Kasumi-1 (cell line): ENCODE data around the gene KPNA6.
"Not testable (repeated sequence)": the region's sequence is repeated elsewhere in the genome, so short reads cannot be mapped to it uniquely, and the experiment has no call there.

ENCODE experiments used
- DNase-seq, 2 experiments: peaks; one replicate each; lab custom pipeline; 2025; lab: John Stamatoyannopoulos, UW

The KPNA6 gene

DNA sequence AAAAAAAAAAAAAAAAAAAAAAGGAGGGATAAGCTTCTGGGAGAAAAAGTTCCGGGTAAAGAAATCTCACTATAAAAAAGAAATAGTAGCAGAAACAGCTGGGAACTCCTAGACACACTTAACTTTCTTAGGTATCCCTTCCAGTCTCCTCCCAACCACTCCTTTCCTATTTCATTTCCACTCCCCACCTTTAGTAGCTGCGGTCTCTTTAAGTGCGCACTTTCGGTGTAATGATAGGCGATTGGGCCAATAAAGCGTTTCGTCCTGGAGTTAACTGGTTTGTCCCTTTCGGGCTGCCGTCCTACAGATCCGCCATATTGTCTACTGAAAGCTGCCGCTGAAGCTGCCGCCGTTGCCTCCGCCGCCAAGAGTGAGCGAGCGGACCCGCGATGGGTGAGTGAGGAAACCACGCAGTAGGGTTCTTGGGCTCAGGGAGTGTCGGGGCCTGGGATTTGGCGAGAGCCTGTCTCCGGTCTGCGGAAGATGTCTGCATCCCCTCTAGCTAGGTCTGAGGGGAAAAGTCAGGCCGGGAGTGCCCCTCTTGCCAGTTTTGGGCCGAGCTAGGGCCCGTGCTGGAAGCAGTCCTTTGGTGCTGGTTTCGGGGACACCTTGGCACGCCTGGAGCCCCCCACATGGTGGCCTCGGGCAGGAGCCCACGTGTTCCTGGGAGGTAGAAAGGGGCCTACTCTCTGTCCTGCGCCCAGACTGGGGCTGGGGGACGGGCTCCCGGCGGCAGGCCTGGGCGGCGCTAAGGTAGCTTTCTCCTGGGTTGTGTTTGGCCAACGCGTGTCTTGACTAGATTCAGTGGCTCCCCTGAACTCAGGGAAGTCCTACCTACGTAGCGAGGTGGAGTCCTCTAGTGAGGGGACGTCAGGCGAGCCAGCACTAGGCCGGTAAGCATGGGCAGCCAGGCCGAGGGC is at the start of gene KPNA6:
KPNA6 (plus strand) TSS at position 315 of the 920 bp plus-strand sequence; CDS start at position 390, 75 bp downstream.
- DNase-seq = peak; percentile 96 to 97

DNA sequence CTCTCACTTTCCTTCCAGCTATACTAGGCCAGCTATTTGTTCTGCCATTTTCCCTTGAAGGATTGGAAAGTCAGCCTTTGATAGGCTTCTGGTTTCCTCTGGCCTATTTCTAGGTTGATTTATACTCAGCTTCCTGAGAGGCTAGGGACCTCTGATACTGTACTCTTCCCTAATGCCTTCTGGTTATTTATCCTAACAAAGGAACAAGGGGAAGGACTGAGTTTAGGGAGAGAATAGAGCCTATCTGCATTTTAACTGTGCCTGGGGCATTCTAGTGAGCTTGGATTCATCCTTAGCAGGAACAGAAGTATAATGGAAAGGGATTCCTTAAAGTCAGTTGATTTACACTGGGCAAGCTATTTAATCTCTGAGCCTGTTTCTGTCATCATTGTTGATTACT is 46.9 kb upstream of the KPNA6 start:
- DNase-seq = no peak

DNA sequence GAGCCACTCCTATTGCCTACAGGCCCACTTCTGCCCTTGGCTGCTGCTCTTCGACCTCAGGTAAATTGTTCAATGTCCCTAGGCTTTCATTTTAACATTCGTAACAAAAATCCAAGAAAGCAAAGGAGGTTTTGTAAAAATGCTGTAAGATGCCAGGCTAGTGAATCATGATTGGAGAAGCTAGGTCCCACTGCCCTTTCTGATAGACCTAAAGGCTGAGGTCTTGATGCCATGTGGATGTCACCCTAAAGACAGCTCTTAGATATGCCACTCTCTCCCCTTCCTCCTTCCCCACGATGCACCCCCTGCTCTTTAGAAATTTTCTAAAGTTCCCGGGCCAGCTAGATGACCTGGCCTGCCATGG is 45.0 kb upstream of the KPNA6 start:
- DNase-seq = no peak

DNA sequence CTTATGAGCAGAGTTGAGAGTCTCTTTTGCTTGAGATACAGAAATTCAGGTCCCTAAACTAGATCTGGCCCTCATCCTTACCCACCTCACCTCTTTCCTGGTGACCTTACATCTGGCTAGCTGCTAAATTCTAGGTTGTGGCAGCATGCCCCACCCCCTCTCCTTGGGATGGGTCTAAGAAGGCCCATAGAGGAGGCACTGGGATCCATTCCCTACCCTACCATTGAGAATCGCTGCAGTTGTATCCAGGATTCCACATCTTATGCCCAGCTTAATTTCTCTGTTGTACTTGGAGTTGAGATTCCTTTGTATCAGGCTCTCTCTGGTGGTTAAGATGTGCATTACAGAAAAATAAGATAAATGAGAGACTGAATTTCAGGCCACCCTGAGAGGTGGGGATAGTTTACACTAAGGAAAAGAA is 44.6 kb upstream of the KPNA6 start:
- peak; percentile 64 to 87 for DNase-seq

DNA sequence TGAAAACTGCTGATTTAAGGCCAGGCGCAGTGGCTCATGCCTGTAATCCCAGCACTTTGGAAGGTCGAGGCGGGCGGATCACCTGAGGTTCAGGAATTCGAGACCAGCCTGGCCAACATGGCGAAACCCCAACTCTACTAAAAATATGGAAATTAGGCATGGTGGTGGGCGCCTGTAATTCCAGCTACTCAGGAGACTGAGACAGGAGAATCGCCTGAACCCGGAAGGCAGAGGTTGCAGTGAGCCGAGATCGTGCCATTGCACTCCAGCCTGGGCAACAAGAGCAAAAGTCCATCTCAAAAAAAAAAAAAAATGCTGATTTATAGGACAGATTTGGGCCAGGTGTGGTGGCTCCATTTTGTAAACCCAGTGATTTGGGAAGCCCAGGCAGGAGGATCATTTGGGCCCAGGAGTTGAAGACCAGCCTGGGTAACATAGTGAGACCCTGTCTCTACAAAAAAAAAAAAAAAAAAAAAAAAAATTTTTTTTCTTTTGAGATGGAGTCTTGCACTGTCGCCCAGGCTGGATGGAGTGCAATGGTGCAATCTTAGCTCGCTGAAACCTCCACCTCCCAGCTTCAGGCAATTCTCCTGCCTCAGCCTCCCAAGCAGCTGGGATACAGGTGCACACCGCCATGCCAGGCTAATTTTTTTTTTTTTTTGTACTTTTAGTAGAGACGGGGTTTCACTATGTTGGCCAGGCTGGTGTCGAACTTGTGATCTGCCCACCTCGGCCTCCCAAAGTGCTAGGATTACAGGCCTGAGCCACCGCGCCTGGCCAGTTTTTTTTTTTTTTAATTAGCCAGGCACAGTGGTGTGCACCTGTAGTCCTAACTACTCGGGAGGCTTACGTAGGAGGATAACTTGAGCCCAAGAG is 42.0 kb upstream of the KPNA6 start:
- not testable (repeated sequence) for DNase-seq

DNA sequence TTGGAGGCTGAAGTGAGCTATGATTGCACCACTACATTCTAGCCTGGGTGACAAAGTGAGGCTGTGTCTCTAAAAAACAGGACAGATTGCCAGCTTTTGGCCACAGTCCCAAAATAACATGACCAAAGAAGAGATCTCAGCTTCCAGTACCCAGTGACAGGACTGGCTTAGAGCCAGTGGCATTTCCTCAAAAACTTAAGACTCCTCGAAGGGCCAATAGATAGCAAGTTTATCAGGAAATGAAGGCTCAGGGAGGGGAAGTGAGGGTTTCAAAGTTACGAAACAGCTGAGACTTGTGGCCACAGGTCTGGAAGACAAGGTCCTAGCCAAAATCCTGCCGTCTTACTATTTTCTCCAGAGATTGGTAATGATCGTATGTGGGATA is 41.4 kb upstream of the KPNA6 start:
- DNase-seq = peak; percentile 99

DNA sequence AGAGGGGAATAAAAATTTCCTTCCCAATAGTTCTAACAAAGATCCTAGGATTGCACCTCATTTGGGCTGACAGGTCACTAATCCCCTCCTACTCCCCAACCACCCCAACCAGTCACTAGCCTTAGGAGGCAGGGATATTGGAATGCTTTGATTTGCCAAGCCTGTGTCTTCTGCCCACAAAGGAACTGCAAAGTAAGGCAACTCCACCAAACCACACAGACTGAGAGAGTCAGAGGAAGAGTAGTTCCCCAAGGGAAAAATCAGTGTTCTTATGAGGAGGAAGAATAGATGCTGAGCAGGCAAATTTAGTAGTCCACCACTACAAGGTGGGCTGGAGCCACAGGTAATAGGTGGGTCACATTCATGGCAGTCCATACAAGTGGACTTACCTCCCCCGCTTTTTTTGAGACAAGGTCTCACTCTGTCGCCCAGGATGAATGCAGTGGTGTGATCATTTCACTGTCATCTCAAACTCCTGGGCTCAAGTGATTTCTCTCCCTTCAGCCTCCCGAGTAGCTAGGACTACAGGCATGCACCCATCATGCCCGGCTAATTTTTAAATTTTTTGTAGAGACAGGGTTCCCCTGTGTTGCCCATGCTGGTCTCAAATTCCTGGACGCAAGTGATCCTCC is 38.8 kb upstream of the KPNA6 start:
- DNase-seq = peak in 1 of 2 experiments; percentile 9

DNA sequence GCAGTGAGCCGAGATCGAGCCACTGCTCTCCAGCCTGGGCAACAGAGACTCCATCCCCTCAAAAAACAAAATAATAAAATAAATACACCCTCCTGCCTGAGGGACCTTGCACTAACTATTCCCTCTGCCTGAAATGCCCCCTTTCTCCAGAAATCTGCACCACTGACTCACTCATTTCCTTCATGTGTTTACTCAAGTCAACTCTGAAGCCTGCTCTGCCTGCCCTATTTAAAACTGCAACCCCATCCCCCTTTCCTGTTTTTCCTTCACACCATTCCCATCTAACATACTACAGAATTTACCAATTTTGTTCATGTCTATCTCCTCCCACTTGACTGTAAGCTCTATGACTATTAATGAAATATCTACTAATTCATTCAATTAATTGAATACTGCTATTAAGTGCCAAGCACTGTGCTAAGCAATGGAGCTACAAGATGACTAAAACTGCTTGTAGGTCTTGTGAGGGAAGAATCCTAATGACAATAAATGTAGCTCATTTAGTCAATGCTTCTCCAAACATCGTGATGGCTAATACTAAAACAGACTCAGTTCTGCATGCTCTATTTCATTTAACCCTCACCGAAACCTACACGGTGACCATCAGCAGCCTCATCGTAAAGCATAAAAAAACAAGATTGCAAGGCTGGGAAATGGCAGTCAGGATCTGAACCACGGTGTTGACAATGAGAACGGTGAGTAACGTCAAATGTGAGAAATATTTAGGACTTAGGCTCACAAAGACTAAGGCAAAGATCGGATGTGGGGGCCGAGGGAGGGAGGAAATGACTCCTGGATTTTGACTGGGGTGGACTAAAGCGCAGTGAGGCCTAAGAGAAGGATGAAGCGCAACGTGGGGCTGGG is 35.9 kb upstream of the KPNA6 start:
- DNase-seq = peak in 1 of 2 experiments; percentile 51

DNA sequence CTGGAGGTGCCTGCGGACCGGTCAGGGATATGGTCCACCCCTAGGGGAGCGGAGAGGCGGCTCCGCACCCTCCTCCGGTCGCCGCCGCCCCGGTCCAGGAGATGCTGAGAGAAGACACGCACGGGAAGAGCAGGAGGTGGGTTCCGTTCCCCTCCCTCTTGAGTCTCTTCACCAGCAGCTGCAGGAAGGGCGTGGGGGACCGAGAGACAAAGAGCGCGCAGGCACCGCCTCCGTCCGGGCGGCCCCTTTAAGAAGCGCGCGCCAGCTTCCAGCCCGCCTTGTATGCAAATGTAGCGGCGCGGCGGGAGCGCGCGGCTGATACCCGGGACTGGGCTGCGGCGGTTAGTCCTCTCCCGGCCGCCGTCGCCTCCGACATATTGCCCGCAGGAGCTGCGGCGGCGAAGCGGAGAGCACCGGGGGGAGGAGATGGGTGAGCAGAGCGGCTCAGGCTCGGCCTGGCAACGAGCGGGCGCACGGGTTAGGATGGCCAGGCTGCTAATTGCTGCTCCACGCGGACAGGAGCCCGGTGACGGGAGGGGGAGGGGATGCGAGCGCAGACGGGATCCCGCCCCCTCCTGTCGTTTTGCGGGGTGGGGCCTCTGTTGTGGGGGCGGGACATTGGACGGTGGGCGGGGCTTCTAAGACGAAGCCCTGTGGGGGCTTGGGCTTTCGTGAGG is 35.1 kb upstream of the KPNA6 start, which contains the start of gene TMEM39B:
TMEM39B (plus strand) TSS at position 318 of the 677 bp plus-strand sequence; CDS start at position 427, 109 bp downstream.
- DNase-seq = peak; percentile 94 to 95

DNA sequence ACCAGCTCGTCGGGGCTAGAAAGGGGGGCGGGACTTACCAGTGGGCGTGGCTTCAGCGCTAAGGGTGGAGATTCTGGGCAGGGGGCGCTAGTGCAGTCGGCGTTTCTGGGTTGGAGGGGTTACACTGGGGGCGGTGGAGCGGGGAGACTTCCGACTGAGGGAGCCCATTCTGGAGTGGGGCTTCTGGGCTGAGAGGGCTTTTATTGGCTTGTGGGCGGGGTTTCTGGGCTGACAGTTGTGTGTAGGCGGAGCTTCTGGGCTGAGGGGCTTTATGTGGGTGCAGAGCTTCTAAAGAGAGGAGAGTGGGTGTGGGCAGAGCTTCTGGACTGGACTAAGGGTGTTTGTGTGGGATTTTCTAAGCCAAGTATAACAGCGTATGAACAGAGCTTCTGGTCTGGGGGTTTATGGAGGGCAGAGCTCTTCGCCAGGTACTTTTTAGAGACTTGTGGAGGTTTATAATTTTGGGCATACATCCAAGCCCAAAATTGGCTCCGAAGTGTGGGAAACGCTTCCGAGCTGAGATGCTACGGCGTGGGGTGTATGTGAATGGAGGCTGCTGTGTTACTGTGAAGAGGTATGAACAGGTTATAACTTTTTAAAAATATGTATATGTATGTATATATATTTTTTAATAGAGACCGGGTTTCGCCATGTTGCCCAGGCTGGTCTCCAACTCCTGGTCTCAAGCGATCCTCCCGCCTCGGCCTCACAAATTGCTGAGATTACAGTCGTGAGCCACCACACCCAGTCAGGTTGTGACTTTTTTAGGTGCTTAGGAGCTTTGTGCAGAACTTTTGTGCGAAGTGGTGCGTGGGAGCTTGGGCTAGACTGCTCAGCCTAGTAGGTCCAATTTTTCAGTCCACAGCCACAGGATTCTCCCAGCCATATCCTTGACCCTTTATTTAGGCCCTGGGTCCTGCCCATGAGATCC is 34.3 kb upstream of the KPNA6 start:
- DNase-seq = peak; percentile 78 to 80

DNA sequence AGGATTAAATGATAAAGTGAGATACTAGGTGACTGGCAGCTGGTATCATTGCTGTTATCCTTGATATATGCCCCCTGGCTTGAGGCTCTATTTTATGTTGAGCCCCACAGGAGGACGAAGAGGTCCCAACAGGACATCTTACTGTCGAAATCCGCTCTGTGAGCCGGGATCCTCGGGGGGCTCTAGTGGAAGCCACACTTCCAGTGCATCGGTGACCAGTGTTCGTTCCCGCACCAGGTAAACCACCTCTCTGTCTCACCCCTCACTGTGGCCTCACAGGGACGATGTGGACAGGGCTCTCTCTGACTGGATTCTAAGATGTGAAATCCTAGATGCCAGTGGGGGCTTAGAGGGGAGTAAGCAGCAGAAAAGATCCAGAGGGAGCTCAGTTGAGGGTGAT is 33.0 kb upstream of the KPNA6 start:
- DNase-seq = no peak

DNA sequence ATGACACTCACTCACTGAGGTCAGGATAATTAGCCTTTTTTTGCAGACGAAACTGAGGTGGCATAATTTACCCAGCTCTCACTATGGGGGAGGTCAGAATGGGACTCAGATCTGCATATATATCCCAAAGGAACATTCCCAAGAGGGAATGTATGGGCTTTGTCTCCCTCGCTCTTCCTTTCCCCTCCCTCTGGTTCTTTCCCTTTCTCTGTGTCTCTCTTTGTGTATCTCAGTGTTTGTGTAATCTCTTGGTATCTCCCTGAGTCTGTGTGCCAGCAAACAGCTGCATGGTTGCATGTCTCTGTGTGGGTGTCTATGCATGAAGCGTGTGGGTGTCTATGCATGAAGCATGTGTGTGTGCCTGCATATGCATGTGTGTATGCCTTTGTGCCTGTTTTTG is 30.4 kb upstream of the KPNA6 start:
- DNase-seq = no peak

DNA sequence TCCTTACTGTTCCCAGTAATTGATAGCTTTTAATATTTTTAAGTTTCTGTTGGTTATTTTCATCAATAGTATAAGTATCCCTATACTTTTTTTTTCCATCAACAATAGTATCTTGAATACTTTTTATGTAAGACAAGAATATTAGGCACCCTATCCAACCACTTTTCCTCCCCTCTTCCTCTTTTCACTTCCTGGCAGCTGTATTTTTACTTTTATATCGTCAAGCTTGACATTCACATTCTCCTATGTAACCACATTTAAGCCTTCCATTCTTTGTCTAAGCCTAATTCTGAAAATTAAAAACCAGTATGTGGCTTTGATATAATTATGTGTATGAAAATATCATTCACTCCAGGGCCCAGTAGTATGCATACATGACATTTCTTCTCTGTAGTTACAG is 25.8 kb upstream of the KPNA6 start:
- peak; percentile 61 to 67 for DNase-seq

DNA sequence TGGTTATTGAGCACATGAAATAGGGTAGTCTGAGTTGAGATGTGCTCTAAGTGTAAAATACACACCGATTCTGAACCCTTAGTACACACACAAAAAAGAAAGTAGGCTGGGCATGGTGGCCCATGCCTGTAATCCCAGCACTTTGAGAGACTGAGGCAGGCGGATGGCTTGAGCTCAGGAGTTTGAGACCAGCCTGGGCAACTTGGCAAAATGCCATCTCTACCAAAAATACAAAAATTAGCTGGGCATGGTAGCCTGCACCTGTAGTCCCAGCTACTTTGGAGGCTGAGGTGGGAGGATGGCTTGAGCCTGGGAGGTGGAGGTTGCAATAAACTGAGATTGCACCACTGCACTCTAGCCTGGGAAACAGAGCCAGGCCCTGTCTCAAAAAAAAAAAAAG is 21.5 kb upstream of the KPNA6 start:
- DNase-seq = not testable (repeated sequence)

DNA sequence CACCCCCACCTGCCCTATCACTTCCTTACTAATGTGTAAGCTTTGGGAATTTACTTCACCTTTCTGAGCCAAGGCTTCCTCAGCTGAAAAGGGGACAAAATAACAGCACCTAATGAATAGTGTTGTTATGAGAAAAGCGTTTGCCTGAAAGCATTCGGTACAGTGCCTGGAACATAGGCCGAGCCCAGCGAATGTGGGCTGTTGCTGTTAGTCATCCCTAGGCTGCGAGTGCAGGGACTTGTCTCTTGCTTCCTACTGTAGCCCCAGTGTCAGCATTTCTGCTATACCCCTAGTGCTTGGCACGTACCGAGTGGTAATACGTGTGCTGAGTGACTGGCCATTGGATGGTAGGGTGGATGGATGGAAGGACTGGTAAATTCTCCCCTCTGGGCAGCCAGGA is 16.7 kb upstream of the KPNA6 start:
- no peak for DNase-seq

DNA sequence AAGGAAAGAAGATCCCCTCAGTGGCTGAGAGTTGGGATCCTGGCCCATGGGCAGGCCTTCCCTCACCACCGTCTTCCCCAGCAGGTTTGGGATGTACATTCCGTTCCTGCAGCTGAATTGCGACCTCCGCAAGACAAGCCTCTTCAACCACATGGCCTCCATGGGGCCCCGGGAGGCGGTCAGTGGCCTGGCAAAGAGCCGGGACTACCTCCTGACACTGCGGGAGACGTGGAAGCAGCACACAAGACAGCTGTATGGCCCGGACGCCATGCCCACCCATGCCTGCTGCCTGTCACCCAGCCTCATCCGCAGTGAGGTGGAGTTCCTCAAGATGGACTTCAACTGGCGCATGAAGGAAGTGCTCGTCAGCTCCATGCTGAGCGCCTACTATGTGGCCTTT is 16.3 kb upstream of the KPNA6 start:
- DNase-seq = no peak

DNA sequence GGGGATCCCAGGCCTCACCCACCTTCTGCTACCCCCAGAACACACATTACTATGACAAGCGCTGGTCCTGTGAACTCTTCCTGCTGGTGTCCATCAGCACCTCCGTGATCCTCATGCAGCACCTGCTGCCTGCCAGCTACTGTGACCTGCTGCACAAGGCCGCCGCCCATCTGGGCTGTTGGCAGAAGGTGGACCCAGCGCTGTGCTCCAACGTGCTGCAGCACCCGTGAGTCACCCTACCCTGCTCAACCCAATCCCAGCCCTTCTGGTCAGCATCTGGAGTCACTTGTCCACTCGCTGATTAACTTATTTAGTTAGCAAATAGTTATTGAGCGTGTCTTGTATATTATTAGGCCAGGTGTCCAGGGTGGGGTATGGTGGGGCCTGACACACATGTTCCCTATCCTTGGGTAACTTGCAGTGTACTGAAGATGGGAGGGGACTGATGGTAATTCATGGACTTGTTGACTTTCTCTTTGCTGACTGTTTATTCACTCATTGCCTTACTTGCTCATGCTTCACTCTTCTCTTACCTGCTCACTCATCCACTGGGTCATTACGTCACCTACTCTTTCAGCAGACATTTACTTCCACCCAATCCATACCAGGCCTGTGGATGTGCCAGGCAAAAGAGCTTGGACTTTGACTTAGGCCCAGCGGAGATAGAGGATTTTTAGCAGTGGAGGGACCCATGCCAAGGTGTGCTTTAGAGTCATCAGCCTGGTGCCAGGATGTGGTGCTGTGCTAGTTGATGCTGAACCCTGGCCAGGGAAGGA is 12.9 kb upstream of the KPNA6 start:
- DNase-seq = no peak

DNA sequence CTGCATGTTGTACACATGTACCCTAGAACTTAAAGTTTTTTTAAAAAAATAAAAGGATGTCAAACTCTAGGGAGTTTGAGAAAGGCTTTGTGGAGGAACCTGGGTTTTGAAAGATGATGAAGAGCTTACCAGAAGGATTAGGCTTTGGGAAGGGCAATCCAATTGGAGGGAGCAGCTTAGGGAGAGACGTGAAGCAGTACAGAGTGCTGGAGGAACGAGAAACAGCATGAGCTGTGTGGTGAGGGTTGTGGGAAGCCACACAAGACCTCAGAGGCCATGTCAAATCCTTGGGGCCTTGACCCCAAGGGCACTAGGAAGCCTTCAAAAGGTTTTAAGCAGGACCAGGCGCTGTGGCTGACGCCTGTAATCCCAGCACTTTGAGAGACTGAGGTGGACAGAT is 8.4 kb upstream of the KPNA6 start:
- DNase-seq = no peak

DNA sequence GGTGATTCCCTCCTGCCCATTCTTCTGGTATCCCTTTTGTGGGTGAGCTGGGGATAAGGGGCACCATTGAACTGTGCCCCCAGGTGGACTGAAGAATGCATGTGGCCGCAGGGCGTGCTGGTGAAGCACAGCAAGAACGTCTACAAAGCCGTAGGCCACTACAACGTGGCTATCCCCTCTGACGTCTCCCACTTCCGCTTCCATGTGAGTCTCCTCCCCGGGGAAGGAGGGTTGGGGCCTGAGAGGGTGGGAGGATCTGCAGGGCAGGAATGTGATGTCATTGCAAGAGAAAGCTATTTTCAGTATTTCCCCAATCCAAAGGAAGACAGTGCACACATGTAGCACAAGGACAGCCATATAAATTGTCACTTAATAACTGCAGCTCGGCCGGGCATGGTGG is 7.5 kb upstream of the KPNA6 start:
- DNase-seq = peak; percentile 65 to 69
